Astrocyte of the spinal cord (primary cell): ENCODE measurements around the gene MBD3L1.
A peak's percentile ranks its signal among the peaks of the same experiment; 100 is the strongest.

Source experiments
- DNase-seq: peaks from one replicate; pipeline ENCODE4 v3.0.0; 2011; ENCODE audit warnings: low read depth, low spot score
- H3K4me3 ChIP-seq: 2 replicates; pipeline ENCODE4 v1.5.1; 2011; ENCODE audit warnings: low read depth, mild to moderate bottlenecking, low read length, moderate library complexity
- in situ Hi-C: cut with HindIII; loops from 2 replicates; pipeline ENCODE4 v1.10.0; 2017; ENCODE audit warnings: low sequenced_read_pairs
- TF ChIP-seq, protein P1 (sequence below): IDR thresholded peaks from 2 replicates; pipeline ENCODE4 v1.5.1; 2012; ENCODE audit warnings: low read depth, mild to moderate bottlenecking, low read length, inconsistent platforms

The MBD3L1 gene

DNA sequence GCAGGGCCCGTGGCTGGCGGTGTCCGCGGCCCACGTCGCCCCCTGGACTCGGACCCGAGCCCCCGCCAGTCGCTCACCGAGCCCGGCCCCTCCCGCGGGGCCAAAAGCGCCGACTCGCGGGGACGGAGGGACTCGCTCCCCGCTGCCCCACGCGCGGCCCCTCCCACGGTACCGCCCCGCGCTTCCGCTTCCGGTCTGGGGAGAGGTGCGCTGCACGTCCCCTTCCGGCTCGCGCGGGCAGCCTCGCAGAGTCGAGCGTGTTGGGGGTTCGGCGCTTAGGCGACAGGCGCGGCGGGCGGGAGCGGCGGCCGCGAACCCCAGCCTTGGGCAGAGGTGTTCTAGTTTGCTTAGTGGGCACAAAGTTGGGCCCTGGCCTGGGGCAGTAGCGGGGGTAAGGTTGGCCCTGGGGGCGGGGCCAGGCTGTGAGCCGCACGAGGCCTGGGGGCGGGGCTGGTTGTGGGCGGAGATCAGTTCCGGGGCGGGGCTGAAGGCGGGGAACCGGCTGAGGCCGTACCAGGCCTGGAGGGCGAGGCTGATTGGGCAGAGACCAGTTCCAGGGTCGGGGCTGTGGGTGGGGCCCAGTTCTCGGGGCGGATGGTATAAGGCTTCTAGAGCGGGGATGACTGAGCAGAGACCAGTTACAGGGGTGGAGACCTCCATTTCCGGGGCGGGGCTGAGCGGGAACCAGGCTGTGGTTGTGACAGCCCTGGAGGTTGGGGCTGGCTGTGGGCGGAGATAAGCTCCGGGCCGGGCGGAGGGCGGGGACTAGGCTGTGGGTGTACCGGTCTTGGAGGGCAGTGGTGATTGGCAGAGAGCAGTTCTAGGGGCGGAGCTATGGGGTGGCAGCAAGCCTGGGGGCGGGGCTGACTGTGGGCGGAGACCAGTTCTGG lies at the start of gene MBD3L1, which contains the start of gene ZNF558:
TSS of gene MBD3L1 (plus strand) at position 246 of the 890 bp plus-strand sequence. CDS start 10,302 bp downstream, outside the sequence.
TSS of gene ZNF558 (minus strand) at position 173 of the 890 bp plus-strand sequence. CDS start 9,645 bp downstream, outside the sequence.
- peak; percentile 99 for DNase-seq
- in situ Hi-C loops = no loop called here
- peak within 1 kb of the TSS; percentile 73 for H3K4me3 ChIP-seq
- TF ChIP-seq, protein P1, sequence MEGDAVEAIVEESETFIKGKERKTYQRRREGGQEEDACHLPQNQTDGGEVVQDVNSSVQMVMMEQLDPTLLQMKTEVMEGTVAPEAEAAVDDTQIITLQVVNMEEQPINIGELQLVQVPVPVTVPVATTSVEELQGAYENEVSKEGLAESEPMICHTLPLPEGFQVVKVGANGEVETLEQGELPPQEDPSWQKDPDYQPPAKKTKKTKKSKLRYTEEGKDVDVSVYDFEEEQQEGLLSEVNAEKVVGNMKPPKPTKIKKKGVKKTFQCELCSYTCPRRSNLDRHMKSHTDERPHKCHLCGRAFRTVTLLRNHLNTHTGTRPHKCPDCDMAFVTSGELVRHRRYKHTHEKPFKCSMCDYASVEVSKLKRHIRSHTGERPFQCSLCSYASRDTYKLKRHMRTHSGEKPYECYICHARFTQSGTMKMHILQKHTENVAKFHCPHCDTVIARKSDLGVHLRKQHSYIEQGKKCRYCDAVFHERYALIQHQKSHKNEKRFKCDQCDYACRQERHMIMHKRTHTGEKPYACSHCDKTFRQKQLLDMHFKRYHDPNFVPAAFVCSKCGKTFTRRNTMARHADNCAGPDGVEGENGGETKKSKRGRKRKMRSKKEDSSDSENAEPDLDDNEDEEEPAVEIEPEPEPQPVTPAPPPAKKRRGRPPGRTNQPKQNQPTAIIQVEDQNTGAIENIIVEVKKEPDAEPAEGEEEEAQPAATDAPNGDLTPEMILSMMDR = peak; percentile 7

DNA sequence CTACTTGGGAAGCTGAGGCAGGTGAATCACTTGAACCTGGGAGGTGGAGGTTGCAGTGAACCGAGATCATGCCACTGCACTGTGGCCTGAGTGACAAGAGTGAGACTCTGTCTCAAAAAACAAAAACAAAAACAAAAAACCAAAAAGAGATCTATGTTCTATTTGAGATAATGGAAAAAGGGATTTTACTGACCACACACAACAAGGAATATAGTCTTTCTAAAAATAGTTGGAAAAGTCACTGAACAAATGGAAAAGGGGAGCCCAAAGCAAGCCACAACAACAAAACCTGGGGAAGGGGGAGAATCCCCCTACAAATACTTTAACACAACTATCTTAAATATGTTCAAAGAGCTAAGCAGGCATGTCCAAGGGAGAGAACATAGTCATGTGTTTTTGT lies 37.4 kb upstream of the MBD3L1 start:
- no peak for DNase-seq
- in situ Hi-C loops = no loop called here
- TF ChIP-seq, protein P1 = no peak
- H3K4me3 ChIP-seq = no peak overlapping the region

DNA sequence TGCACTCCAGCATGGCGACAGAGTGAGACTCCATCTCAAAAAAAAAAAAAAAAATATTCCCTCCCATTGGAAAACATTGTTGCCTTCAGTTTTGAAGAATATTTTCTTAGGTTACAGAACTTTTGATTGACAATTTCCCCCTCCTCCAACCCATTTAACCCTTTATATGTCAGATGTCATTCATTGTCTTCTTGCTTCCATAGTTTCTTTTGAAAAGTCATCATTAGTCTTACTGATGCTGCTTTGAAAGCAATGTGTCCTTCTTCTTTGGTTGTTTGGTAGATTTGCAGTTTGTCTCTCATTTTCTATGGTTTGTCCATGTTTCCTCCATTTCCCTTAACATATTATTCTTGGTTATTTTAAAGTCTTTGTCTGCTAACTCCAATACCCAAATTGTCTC lies 25.5 kb upstream of the MBD3L1 start:
- TF ChIP-seq, protein P1 = no peak
- in situ Hi-C loops = no loop called here
- DNase-seq = no peak
- no peak overlapping the region for H3K4me3 ChIP-seq

GRCh38 chr19:8811315-8812172 lies 20.6 kb upstream of the MBD3L1 start:
- in situ Hi-C loops = no loop called here
- peak; percentile 28 for DNase-seq
- TF ChIP-seq, protein P1 = no peak
- no peak overlapping the region for H3K4me3 ChIP-seq

DNA sequence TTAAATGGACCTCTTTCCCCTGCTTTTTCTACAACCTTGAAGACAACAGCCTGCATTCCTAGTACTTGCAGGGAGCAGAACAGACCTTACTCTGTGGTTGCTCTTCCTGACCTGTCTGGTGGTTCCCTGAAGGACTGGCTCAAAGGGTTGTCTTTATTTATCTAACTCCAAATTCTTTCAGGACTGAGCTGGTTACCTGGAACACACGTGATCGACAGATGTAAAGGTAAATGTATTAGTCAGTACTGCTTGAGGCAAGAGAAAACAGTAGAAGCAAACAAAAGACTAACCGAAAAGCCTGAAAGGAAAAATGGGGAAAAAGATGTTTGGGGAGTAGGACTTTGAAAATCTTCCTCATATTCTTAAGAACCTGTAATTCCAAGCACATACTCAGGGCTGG lies 18.0 kb upstream of the MBD3L1 start:
- in situ Hi-C loops = no loop called here

DNA sequence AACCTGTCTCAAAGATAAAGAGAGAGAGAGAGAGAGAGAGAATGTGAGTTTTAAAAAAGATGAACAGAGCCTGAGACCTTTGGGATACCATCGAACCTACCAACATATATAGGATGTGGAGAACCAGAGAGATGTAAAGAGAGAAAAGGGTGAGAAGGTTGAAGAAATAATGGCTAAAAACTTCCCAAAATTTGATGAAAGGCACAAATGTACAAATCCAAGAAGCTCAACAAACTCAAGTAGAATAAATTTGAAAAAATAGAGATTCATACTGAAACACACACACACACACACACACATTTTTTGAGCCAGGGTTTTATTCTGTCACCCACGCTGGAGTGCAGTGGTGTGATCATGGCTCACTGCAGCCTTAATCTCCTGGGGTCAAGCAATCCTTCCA lies 16.4 kb upstream of the MBD3L1 start:
- in situ Hi-C loops = no loop called here
- H3K4me3 ChIP-seq = no peak overlapping the region
- TF ChIP-seq, protein P1 = no peak
- no peak for DNase-seq

More for the DNA sequence above, 18.0 kb upstream of the MBD3L1 start:
- TF ChIP-seq, protein P1 = no peak
- DNase-seq = no peak
- no peak overlapping the region for H3K4me3 ChIP-seq
